GM21367 (cell line): ENCODE measurements around the gene NONO.
"Not testable (repeated sequence)": the region's sequence is repeated elsewhere in the genome, so short reads cannot be mapped to it uniquely, and the experiment has no call there.

Experiments
- ATAC-seq: cut with Tn5 transposase; IDR thresholded peaks from one replicate; pipeline ENCODE4 v1.9.1; 2021; ENCODE audit not compliant: unreplicated experiment

Gene NONO

GRCh38 chrX:71285929-71286328 lies 2.5 kb downstream of the NONO start:
- no peak for ATAC-seq

GRCh38 chrX:71291381-71291780 lies 7.9 kb downstream of the NONO start:
- no peak for ATAC-seq

GRCh38 chrX:71292669-71293365 lies 9.4 kb downstream of the NONO start:
- no peak for ATAC-seq

GRCh38 chrX:71296806-71297205 lies 13.4 kb downstream of the NONO start:
- no peak for ATAC-seq

- ATAC-seq = no peak
These were observed 14.7 kb downstream of the NONO start for GRCh38 chrX:71298119-71298518.

- not testable (repeated sequence) for ATAC-seq
These were observed 16.6 kb downstream of the NONO start for GRCh38 chrX:71300064-71300463.

- not testable (repeated sequence) for ATAC-seq
These were observed 17.1 kb downstream of the NONO start for GRCh38 chrX:71300495-71300894.

- no peak for ATAC-seq
These were observed 17.9 kb downstream of the NONO start, which contains the start of gene ITGB1BP2 for GRCh38 chrX:71301195-71301924. Gene ITGB1BP2, plus strand, starts transcription at chrX:71301750. Its CDS starts 57 bp downstream, at chrX:71301807.

- no peak for ATAC-seq
These were observed 19.2 kb downstream of the NONO start for GRCh38 chrX:71302461-71303213.

- no peak for ATAC-seq
These were observed 21.1 kb downstream of the NONO start for GRCh38 chrX:71304561-71304960.

GRCh38 chrX:71315917-71316316 lies 32.5 kb downstream of the NONO start:
- ATAC-seq = no peak

- ATAC-seq = not testable (repeated sequence)
These were observed 33.5 kb downstream of the NONO start for GRCh38 chrX:71316959-71317358.

GRCh38 chrX:71320126-71320525 lies 36.7 kb downstream of the NONO start:
- no peak for ATAC-seq

GRCh38 chrX:71321731-71322130 lies 38.3 kb downstream of the NONO start:
- ATAC-seq = no peak

GRCh38 chrX:71324452-71324851 lies 41.0 kb downstream of the NONO start:
- not testable (repeated sequence) for ATAC-seq

- no peak for ATAC-seq
These were observed 43.0 kb downstream of the NONO start for GRCh38 chrX:71326394-71326793.

- not testable (repeated sequence) for ATAC-seq
These were observed 65.8 kb downstream of the NONO start for GRCh38 chrX:71349151-71349665.

- ATAC-seq = not testable (repeated sequence)
These were observed 66.4 kb downstream of the NONO start for GRCh38 chrX:71349867-71350266.
